Prostate gland (tissue), 2 donors: Measurements from ENCODE around the gene KCNQ1.

ENCODE experiments used
- CTCF ChIP-seq, 4 experiments: fragments of 200-600 bp in 2 of 4; fragments of 450-650 bp in 2 of 4; sonication (generic) in 2 of 4; IDR thresholded peaks; 1 replicate in 3 of 4; 2 replicates in 1 of 4; pipeline ENCODE4 v1.5.1; 2016 to 2019; ENCODE audit warnings: antibody characterized with exemption in 4 of 4, mild to moderate bottlenecking in 2 of 4, moderate library complexity in 2 of 4
- POLR2A ChIP-seq: fragments of 450-650 bp; IDR thresholded peaks from one replicate; pipeline ENCODE4 v1.6.1; 2016; ENCODE audit warnings: antibody characterized with exemption, mild to moderate bottlenecking

- TF ChIP-seq CTCF (IDR thresholded peaks at IDR 0.05) (no peak), POLR2A (no peak)
Measured at GRCh38 chr11:2644844-2645778, 200.3 kb downstream of the KCNQ1 start.
